Neural crest cell (in vitro differentiated cells): ENCODE measurements around the gene RRAD. TPM values are rescaled to one million over a fixed set of nuclear protein-coding genes. Genes with fewer than 3 reads are reported as not detected.
A peak's percentile ranks its signal among the peaks of the same experiment; 100 is the strongest.

Source experiments
- DNase-seq: peaks from one replicate; pipeline ENCODE4 v3.0.0; 2021; ENCODE audit warnings: low read depth, mixed read lengths, low spot score
- H3K27ac Mint-ChIP-seq: one replicate; pipeline ENCODE4 v1.8.0; 2021; ENCODE audit warnings: mild to moderate bottlenecking, mixed read lengths; ENCODE audit not compliant: unreplicated experiment
- H3K27me3 Mint-ChIP-seq: 2 replicates; pipeline ENCODE4 v1.8.0; 2021; ENCODE audit warnings: low read depth, mild to moderate bottlenecking, mixed read lengths
- H3K36me3 Mint-ChIP-seq: 2 replicates; pipeline ENCODE4 v1.8.0; 2021; ENCODE audit warnings: low read depth, mild to moderate bottlenecking, mixed read lengths
- H3K4me1 Mint-ChIP-seq: 2 replicates; pipeline ENCODE4 v1.8.0; 2021; ENCODE audit warnings: mixed read lengths
- H3K4me3 Mint-ChIP-seq: one replicate; pipeline ENCODE4 v1.8.0; 2021; ENCODE audit warnings: mild to moderate bottlenecking, mixed read lengths
- H3K9me3 Mint-ChIP-seq: 2 replicates; pipeline ENCODE4 v1.8.0; 2021; ENCODE audit warnings: mixed read lengths
- total RNA-seq: library from RNA; stranded (reverse); gene quantifications from 2 replicates; pipeline ENCODE4 v1.2.1, GENCODE V29; 2021
- TF ChIP-seq, protein P1 (sequence below): fragments of 200-600 bp; sonication (generic); conservative IDR thresholded peaks from 2 replicates; pipeline ENCODE4 v1.5.0; 2021; ENCODE audit warnings: antibody characterized with exemption, mild to moderate bottlenecking

RRAD gene
- total RNA-seq, 1 donor from 2014 or later: 0.54 TPM

DNA sequence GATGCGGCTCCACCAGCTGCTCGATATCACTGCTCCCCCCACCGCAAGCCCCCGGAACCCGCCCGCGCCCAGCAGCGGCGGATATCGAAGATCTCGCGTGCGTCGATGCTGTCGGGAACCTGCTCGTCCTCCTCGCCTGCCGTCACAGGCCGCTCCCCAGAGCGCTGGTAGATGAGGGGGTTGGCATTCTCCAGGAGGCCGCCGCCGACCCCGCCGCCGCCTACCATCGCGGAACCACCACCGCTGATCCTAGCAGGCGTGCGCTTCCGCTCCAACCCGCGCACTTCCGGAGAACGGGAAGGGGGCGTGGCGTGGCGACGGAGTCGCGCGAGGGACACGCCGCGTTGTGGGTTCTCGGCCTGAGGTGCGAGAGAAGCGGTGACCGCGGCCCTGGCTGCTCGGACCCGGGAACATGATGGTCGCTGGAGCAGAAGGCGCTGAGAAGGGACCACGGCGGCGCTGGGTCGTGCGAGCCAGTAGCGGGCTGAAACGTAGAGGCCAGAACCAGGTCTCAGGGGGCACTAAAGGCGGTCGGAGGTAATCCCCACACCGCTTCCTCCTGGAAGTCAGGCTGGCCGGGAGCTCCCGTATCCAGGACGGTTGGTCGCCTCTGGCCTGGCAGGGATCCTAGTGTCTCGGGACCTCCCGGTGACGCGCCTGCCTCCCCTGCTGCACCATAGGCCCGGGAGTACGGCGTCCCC, 9.0 kb upstream of the RRAD start, which contains the start of gene CIAO2B:
Gene CIAO2B, minus strand, starts transcription at position 265 of the 701 bp plus-strand sequence. Its CDS starts 38 bp downstream, at position 227.
- TF ChIP-seq, protein P1, sequence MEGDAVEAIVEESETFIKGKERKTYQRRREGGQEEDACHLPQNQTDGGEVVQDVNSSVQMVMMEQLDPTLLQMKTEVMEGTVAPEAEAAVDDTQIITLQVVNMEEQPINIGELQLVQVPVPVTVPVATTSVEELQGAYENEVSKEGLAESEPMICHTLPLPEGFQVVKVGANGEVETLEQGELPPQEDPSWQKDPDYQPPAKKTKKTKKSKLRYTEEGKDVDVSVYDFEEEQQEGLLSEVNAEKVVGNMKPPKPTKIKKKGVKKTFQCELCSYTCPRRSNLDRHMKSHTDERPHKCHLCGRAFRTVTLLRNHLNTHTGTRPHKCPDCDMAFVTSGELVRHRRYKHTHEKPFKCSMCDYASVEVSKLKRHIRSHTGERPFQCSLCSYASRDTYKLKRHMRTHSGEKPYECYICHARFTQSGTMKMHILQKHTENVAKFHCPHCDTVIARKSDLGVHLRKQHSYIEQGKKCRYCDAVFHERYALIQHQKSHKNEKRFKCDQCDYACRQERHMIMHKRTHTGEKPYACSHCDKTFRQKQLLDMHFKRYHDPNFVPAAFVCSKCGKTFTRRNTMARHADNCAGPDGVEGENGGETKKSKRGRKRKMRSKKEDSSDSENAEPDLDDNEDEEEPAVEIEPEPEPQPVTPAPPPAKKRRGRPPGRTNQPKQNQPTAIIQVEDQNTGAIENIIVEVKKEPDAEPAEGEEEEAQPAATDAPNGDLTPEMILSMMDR: no peak
- no peaks in the 10 kb centered on the region for H3K36me3 Mint-ChIP-seq
- H3K4me1 Mint-ChIP-seq: peaks cover 45% of the 10 kb centered on the region
- peak within 1 kb of the TSS; percentile 97 for H3K4me3 Mint-ChIP-seq
- peak within 1 kb of the TSS; percentile 96 for H3K27ac Mint-ChIP-seq
- H3K9me3 Mint-ChIP-seq: no peaks in the 10 kb centered on the region
- no peaks in the 10 kb centered on the region for H3K27me3 Mint-ChIP-seq
- peak; percentile 83 for DNase-seq

DNA sequence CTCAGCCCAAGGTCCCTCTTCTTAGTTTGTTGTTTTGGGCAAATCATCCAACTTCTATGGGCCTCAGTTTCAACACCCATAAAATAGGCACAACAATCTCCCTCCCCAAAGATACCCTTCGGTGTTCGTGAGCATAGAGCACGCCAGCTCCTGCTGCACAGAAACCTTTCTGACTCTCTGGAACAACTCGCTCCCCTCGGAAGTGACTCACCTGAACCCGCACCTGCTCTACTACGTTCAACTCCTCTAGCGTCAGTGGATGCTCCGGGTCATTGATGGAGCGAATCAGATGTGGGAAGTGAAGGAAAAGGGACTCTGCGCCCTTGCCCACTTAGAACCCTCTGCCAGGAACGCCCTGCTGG, 8.4 kb upstream of the RRAD start:
- no peak for DNase-seq
- peak overlapping the region; percentile 75 for H3K27ac Mint-ChIP-seq

DNA sequence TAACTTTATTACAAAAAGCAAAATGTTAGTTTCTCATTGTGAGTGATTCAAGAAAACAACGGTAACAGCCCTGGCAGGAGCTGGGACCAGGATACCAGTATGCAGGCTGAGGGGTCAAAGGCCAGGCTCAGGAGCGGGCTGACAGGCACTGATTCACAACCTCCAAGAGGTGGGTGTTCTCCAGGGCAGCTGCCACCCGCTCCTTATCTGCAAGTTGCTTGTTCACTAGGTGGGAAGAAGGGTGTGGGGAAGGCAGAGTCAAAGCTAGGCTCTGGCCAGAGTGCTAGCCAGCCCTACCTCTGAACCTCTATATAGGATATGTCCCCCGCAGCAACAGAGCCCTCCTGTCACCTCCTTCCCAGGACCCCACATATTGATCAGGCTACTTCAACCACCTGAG, 6.7 kb upstream of the RRAD start:
- Mint-ChIP-seq H3K27me3 (peaks cover 19% of the 10 kb centered on the region), H3K4me3 (peak overlapping the region; percentile 97), H3K36me3 (no peaks in the 10 kb centered on the region), H3K9me3 (no peaks in the 10 kb centered on the region), H3K27ac (no peak overlapping the region), H3K4me1 (peaks cover 38% of the 10 kb centered on the region)
- no peak for DNase-seq
- TF ChIP-seq, protein P1: no peak

More for the DNA sequence above, 8.4 kb upstream of the RRAD start:
- Mint-ChIP-seq H3K4me1 (peaks cover 45% of the 10 kb centered on the region), H3K36me3 (no peaks in the 10 kb centered on the region), H3K4me3 (peak overlapping the region; percentile 97), H3K9me3 (no peaks in the 10 kb centered on the region), H3K27me3 (peaks cover 3% of the 10 kb centered on the region)
- TF ChIP-seq, protein P1: no peak

DNA sequence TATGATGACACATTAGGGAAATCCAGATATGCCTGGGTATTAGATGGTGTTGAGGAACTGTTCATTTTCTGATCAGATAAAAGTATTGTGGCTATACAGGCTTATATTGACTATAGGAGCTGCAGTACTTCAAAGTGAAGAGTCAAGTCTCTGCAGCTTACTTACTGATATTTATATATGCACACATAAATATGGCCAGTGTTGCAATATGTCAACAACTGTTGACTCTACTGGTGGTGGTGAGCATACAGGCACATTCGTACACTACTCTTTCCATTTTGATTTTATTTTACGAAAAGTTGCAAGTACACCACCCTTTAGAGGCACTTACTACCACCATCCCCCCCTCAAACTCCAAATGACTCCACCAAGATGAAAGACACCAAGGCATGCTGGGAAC, 6.3 kb upstream of the RRAD start:
- H3K9me3 Mint-ChIP-seq: no peaks in the 10 kb centered on the region
- H3K4me1 Mint-ChIP-seq: peaks cover 36% of the 10 kb centered on the region
- no peaks in the 10 kb centered on the region for H3K36me3 Mint-ChIP-seq
- TF ChIP-seq, protein P1: no peak
- no peak for DNase-seq
- H3K4me3 Mint-ChIP-seq: peak overlapping the region; percentile 97
- H3K27me3 Mint-ChIP-seq: peaks cover 23% of the 10 kb centered on the region
- no peak overlapping the region for H3K27ac Mint-ChIP-seq

DNA sequence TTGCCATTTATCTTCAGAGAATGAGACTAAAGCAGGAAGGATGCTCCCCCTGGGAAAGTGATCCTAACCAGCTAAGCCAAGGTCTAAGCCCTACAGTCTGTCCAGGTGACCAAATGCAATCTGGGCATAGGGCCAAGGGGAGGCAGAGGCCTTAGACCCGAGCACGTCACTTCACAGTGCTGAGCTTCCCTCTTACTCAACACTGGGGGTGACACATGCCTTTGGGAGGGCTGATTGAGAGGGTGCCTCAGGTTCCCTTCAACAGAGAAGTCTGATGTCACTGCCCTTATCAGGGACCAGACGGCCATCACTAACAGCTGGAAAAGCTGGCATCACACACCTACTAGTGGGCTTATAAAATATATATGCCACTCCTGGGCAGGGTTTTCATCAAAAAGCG, 4.9 kb upstream of the RRAD start:
- Mint-ChIP-seq H3K4me1 (peaks cover 32% of the 10 kb centered on the region), H3K27me3 (peaks cover 38% of the 10 kb centered on the region), H3K36me3 (no peaks in the 10 kb centered on the region), H3K4me3 (peak overlapping the region; percentile 54), H3K9me3 (no peaks in the 10 kb centered on the region), H3K27ac (no peak overlapping the region)
- TF ChIP-seq, protein P1: no peak
- no peak for DNase-seq
